ENCODE results near the gene CP.

The CP gene

DNA sequence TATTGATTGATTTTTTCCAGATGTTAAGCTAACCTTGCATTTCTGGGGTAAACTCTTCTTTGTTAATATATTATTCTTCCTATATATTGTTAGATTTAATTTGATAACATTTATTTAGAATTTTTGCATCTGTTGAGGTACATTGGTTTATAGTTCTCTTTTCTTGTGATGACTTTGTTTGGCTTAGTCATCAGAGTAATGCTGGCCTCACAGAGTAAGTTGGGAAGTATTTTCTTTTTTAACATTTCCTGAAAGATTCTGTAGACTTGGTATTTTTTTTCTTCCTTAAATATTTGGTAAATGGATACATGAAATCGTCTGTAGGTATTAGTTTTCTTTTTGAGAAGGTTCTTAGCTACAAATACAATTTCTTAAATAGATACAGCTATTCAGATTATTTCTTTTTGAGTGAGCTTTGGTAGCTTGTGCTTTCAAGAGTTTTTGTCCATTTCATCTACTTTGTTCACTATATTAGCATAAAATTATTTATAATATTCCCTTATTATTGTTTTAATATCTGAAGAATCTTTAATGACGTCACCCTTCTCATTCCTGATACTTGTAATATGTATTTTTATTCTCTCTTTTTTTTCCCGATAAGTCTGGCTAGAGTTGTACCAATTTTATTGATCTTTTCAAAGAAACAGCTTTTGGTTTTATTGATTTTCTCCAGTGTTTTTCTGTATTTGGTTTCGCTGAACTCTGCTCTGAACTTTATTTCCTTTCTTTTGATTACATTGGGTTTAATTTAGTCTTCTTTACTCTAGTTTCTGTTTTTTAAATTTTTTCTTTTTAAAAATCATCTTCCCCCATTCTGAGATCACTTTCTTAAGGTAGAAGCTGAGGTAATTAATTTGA, 98.7 kb downstream of the CP start:
- no peak for DNase-seq (ENCODE audit: low read depth in 2 of 2)

Measured in fibroblast of skin of left biceps (primary cell).